Measurements from ENCODE around the gene DNAH2.

The DNAH2 gene

DNA sequence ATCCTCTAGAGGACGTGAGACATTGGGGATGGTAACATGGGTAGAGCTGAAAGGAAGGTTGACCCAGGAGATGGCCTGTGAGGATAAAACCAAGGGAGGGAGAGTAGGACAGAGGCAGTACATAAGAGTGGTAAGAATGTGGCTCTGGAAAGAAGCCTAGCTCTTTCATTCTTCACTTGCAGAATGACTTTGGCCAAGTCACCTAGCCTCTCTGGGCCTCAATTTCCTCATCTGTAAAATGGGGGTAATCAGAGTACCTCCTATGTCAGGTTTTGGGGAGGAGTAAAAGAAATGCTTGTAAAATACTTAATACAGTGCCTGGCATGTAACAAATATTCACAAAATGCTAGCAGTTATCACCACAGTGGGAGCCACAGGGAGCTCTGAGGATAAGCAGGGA is 123.3 kb downstream of the DNAH2 start:
- DNase-seq, result no peak

DNA sequence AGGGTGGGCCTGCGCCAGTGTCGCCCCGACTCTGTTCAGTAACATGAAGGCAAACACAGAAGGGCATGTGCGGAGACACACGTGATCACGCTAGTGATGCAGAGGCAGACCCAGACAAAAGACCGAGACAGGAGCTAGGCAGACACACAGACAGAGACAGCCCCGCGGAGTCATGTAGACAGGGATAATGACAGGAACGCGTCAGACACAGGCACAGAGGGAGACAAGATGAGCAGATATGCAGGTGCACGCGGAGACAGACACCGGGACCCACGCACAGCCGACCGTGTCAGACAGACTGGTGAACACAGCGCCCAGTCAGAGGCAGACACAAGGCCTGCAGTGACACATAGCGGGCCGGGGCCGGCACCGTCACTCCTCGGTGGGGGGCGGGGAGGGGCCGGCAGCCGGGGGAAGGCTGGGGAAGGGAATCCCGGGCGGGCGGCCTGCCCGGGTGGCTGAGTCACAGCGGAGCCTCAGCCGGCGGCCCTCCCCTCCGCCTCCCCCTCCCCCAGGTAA is 123.9 kb downstream of the DNAH2 start:
- peak; percentile 83 for DNase-seq

DNA sequence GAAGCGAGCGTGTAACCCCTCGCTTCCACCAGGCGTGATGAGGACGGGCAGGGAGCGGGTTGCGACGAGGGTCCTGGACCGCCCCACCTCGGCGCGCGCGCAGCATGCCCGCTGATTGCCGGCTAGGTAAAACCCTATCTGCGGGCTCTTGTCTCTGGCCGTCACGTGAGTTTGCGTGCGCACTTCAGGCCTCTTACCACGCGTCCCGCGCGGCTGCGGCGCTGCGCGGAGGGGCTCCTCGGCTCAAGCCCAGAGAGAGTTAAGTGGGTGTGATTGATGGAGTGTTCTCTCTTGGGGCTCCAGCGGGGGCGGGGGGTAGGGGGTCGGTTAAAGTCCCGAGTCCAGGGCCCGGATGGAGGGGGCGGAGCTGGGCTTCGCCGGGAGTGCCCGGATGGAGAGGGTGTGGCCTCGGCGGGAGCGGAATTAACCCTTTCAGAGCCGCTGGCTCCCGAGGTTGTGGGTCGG is 124.4 kb downstream of the DNAH2 start:
- peak; percentile 89 for DNase-seq

DNA sequence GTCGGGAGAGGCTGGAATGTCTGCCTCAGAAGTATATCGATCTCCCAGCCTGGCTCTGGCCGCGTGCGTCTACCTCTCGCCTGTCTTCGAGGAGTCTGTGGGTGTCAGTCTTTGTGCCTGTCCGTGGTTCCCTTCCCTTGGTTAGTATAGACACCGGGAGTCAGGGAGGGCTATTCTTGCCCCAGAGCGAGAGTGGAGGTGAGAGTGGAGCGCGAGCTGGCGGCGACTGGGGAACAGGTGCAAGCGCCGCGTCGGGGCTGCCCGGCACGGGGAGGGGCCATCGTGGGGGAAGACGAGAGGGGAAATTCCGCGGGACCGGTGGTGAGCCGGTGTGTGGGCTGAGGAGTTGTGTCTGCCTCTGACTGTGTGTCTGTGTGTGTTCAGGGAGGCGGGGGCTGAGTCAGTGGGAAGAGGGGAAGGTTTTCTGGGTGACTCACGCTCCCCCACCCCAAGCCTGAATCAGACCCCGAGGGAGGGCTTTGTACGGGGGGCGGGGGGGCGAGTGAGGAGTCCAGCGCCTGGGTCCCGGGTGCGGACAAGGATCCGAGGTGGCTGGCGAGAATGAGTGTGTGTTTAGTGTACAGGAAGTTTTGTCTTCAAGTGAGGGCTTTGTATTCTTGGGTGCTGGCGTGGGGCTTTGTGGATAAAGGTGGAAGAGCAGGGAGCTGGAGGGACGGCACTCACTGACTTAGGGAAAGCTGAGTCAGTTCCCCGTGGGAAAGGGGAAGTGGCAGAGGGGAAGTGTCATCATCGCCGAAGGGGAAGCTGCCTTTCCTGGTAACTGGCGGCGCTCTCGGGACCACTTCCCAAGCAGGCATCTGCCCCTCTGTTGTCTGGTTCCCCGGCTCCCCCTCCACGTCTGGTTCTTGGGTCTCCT is 125.1 kb downstream of the DNAH2 start:
- peak; percentile 73 for DNase-seq

DNA sequence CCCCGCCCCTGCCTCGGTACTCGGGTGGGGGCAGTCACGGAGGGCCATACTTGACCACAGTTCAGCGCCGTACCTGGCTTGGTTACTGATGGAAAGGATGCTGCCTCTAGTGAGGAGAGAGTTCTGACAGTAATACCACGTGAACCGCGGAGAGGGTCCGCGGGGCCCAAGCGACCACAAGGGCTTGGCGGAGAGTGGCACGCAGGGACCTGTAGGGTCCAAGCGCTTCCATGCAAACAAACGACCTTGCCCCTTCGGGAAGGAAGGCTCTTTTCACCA is 125.7 kb downstream of the DNAH2 start:
- no peak for DNase-seq

DNA sequence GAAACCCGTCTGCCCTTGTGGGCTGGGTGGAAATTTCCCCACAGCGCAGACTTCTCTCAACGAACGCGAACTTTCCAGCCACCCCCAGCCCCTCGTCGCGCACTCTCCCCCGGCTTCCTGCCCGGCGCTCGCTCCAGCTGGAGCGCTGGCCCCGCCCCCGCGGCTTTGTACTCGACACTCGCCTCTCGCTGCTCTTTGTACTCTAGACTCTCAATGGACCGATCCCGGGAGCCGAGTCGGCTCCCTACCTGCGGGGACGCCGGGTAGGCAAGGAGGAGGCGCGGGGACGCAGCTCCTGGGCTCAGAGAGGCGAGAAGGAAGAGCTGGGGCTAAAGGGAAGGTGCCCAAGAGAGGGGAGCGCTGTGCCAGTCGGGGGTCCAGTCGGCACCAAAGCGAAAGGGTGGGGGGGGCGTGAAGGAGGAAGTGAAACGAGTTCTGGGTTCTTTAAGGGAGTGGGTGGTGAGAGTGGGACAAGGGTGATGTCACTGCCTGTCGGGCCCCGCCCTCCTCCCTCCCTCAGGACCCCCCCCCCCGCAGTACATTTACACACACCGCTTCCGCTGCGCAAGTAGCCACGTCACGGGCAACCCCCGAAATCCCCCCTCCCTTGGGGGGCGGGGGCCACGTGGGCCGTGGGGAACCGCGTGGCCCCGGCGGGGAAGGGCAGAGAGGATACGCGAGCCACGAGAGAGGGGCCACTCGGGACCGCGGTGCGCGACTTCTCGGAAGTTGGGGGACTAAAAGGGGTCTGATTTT is 126.2 kb downstream of the DNAH2 start:
- peak; percentile 89 for DNase-seq

DNA sequence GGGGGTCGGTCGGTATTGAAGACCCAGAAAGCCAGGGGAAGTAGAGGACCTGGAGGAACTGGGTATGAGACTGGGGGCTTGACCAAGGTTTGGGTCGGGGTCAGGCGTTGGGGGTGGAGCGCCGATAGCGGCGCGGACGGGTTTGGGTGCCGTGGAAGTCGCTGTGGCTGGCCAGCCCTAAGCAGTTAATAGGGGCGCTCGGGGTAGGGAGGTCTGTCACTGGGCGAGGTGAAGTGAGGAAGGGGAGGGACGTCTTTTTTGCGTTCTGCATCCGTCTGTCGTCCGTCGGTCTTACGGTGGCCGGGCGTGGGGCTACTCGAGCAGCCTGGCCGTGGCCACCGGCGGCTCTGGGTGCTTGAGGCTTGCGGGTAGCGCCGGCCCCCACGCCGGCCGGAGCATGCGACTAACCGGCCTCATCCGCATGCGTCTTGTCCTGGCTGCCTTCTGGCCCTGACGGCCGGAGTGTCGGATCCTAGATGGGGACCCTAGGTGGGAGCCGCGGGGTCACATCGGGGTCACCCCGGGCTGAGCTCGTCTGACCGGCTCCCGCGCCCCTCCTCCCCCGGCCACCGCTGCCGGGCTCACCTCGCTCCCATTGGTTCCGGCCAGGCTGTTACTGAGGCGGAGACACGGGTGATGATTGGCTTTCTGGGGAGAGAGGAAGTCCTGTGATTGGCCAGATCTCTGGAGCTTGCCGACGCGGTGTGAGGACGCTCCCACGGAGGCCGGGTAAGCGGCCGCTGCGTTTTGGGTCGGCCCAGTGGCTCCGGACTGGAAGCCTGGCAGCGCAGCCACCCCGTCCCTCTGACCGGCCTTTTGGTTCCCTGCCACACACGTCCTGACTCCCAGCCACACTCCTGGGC is 127.0 kb downstream of the DNAH2 start:
- DNase-seq, result peak; percentile 89

DNA sequence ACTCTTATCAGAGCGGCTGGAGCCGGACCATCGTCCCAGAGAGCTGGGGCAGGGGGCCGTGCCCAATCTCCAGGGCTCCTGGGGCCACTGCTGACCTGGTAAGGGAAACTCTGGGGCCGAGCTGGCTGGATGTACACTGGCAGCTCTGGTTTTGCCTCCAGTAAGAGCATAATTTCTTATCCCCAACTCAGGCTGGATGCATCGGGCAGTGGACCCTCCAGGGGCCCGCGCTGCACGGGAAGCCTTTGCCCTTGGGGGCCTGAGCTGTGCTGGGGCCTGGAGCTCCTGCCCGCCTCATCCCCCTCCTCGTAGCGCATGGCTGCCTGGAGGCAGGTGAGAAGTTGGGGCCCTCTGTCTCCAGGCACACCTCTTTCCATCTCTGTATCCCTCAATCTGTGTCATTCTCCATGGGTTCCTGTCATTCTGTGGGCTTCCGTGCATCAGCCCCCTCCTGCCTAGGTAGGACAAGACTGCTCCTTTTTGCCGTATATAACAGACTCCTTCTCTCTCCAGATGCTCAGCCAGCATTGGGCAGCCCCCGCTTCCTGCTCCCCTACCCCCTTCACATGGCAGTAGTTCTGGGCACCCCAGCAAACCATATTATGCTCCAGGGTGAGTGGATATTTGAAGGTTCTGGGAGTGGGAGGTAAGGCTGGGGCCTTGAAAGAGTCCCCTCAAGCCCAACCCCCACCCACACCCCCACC is 128.0 kb downstream of the DNAH2 start:
- DNase-seq, result no peak

DNA sequence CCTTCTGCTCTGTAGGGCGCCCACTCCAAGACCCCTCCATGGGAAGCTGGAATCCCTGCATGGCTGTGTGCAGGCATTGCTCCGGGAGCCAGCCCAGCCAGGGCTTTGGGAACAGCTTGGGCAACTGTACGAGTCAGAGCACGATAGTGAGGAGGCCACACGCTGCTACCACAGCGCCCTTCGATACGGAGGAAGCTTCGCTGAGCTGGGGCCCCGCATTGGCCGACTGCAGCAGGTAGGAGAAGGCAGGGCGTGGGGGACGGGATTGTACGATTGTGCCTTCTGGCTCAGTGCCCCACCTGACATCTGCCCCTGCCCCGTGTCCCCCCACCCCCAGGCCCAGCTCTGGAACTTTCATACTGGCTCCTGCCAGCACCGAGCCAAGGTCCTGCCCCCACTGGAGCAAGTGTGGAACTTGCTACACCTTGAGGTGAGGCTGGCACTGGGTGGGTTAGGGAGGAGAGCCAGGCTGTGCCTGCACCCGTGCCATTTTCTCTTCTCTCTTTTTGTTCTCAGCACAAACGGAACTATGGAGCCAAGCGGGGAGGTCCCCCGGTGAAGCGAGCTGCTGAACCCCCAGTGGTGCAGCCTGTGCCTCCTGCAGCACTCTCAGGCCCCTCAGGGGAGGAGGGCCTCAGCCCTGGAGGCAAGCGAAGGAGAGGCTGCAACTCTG is 128.7 kb downstream of the DNAH2 start:
- no peak for DNase-seq

DNA sequence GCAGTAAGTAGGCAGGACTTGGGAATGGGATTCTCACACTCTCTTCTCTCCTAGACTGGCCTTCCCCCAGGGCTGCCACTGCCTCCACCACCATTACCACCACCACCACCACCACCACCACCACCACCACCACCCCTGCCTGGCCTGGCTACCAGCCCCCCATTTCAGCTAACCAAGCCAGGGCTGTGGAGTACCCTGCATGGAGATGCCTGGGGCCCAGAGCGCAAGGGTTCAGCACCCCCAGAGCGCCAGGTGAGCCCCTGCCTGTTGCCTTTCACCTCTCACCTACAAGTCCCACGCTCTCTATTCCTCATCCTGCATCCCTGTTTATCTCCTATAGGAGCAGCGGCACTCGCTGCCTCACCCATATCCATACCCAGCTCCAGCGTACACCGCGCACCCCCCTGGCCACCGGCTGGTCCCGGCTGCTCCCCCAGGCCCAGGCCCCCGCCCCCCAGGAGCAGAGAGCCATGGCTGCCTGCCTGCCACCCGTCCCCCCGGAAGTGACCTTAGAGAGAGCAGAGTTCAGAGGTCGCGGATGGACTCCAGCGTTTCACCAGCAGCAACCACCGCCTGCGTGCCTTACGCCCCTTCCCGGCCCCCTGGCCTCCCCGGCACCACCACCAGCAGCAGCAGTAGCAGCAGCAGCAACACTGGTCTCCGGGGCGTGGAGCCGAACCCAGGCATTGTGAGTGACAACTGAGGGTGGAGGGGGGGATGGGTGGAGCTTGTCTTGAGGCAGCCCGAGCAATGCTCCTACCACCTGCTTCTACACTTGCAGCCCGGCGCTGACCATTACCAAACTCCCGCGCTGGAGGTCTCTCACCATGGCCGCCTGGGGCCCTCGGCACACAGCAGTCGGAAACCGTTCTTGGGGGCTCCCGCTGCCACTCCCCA is 129.5 kb downstream of the DNAH2 start:
- DNase-seq, result no peak

DNA sequence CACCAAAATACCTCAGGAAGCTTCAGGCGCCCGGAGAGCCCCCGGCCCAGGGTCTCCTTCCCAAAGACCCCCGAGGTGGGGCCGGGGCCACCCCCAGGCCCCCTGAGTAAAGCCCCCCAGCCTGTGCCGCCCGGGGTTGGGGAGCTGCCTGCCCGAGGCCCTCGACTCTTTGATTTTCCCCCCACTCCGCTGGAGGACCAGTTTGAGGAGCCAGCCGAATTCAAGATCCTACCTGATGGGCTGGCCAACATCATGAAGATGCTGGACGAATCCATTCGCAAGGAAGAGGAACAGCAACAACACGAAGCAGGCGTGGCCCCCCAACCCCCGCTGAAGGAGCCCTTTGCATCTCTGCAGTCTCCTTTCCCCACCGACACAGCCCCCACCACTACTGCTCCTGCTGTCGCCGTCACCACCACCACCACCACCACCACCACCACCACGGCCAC is 130.6 kb downstream of the DNAH2 start:
- no peak for DNase-seq

DNA sequence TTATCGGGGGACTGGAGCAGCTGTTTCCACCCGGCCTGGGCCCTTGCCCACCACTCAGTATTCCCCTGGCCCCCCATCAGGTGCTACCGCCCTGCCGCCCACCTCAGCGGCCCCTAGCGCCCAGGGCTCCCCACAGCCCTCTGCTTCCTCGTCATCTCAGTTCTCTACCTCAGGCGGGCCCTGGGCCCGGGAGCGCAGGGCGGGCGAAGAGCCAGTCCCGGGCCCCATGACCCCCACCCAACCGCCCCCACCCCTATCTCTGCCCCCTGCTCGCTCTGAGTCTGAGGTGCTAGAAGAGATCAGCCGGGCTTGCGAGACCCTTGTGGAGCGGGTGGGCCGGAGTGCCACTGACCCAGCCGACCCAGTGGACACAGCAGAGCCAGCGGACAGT is 131.2 kb downstream of the DNAH2 start:
- no peak for DNase-seq

DNA sequence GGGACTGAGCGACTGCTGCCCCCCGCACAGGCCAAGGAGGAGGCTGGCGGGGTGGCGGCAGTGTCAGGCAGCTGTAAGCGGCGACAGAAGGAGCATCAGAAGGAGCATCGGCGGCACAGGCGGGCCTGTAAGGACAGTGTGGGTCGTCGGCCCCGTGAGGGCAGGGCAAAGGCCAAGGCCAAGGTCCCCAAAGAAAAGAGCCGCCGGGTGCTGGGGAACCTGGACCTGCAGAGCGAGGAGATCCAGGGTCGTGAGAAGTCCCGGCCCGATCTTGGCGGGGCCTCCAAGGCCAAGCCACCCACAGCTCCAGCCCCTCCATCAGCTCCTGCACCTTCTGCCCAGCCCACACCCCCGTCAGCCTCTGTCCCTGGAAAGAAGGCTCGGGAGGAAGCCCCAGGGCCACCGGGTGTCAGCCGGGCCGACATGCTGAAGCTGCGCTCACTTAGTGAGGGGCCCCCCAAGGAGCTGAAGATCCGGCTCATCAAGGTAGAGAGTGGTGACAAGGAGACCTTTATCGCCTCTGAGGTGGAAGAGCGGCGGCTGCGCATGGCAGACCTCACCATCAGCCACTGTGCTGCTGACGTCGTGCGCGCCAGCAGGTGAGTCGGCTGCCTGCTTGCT is 131.7 kb downstream of the DNAH2 start:
- no peak for DNase-seq

DNA sequence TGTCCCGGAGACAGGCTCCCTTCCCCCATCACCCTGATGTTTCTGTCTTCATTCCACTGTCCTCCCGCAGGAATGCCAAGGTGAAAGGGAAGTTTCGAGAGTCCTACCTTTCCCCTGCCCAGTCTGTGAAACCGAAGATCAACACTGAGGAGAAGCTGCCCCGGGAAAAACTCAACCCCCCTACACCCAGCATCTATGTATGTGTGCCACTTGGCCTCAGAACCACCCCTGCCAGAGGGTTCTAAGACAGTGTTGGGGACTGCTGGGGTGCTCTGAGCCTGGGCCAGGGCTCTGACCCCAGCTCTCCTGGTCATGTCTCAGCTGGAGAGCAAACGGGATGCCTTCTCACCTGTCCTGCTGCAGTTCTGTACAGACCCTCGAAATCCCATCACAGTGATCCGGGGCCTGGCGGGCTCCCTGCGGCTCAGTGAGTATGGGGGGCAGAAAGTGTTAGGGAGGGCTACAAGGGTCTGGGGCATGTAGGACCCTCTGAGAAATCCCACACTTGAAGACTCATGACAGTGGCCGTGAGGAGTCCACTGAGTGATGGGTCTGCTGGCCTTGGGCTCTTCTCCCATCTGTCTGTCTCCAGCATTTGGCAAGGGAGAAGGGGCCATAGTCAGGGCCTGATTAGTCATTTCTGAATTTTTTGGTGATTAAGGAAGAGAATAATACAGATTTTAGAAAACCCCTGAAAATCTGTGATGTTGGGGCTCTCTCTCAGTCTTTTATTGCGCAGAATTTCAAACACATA is 132.4 kb downstream of the DNAH2 start:
- DNase-seq, result no peak

DNA sequence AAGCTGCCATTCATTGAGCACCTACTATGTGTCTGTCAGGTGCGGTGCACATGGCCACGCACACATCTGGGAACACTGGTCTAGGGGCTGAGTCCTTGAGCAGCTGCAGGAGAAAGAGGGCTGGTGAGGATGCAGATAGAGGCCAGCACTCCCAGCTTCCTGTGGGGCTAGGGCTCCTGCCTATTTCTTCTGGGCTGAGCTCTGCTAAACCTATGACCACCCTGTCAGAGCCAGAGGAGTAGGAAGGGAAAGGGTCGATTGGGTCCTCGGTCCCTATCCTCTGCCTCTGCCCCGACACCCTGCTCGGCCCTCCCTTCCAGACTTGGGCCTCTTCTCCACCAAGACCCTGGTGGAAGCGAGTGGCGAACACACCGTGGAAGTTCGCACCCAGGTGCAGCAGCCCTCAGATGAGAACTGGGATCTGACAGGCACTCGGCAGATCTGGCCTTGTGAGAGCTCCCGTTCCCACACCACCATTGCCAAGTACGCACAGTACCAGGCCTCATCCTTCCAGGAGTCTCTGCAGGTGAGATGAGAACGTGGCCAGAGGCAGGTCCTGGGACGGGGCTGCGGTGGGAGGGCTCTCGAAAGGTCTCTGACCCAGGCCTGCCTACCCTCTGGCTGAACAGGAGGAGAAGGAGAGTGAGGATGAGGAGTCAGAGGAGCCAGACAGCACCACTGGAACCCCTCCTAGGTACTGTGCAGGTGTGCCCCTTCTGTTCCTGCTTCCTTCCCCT is 133.3 kb downstream of the DNAH2 start:
- no peak for DNase-seq

DNA sequence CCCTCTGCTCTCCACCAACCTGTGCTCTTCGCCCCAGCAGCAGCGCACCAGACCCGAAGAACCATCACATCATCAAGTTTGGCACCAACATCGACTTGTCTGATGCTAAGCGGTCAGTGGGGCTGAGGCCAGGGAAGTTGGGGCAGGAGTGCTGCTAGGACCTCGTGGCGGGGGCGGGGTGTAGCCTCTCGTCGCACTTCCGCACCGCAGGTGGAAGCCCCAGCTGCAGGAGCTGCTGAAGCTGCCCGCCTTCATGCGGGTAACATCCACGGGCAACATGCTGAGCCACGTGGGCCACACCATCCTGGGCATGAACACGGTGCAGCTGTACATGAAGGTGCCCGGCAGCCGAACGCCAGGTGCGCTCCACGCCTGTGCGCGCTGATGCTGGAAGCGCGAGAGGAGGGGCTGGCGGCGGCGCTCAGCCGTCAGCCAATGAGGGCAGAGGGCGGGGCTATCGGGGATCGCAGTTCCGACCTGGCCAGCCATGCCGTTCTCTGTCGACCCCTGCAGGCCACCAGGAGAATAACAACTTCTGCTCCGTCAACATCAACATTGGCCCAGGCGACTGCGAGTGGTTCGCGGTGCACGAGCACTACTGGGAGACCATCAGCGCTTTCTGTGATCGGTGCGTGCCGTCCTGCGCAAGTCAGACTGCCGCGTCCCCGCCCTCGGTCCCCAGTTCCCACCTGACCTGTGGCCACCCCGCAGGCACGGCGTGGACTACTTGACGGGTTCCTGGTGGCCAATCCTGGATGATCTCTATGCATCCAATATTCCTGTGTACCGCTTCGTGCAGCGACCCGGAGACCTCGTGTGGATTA is 134.1 kb downstream of the DNAH2 start:
- DNase-seq, result peak; percentile 89

DNA sequence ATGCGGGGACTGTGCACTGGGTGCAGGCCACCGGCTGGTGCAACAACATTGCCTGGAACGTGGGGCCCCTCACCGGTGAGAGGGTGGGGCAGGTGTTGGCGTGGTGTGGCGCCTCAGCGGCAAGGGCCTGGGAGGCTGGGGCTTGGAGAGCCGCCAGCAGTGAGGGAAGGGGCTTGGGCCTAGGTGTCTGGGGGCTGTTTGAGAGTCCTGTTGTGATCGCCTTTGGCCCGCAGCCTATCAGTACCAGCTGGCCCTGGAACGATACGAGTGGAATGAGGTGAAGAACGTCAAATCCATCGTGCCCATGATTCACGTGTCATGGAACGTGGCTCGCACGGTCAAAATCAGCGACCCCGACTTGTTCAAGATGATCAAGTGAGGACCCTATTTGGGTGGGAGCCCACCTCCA is 134.7 kb downstream of the DNAH2 start:
- DNase-seq, result no peak
